Gastroesophageal sphincter (tissue), 4 donors: ENCODE measurements around the gene HRH1. TPM values are rescaled to one million over a fixed set of nuclear protein-coding genes. Genes with fewer than 3 reads are reported as not detected.

Source experiments
- ATAC-seq: fragments of 150-250 bp; one replicate; pipeline ENCODE4 v1.9.1; 2016; ENCODE audit warnings: mild to moderate bottlenecking, moderate library complexity
- H3K27ac ChIP-seq, 4 donors: fragments of 200-600 bp; sonication (generic) in 3 of 4; 1 replicate in 3 of 4; 2 replicates in 1 of 4; pipeline ENCODE4 v1.5.1; 2016 to 2019
- H3K27me3 ChIP-seq: fragments of 200-600 bp; sonication (generic); one replicate; pipeline ENCODE4 v1.5.1; 2019
- H3K36me3 ChIP-seq, 2 donors: fragments of 200-600 bp; sonication (generic); one replicate each; pipeline ENCODE4 v1.5.1; 2019; ENCODE audit warnings: control low read depth in 1 of 2
- H3K4me1 ChIP-seq, 3 donors: fragments of 200-600 bp; sonication (generic); 1 replicate in 2 of 3; 2 replicates in 1 of 3; pipeline ENCODE4 v1.5.1; 2016 to 2019; ENCODE audit warnings: control low read depth in 2 of 3
- H3K4me3 ChIP-seq, 2 donors: fragments of 200-600 bp; sonication (generic); one replicate each; pipeline ENCODE4 v1.5.1; 2019; ENCODE audit warnings: mild to moderate bottlenecking in 1 of 2, moderate library complexity in 1 of 2
- H3K9me3 ChIP-seq, 3 donors: fragments of 200-600 bp; sonication (generic); one replicate each; pipeline ENCODE4 v1.5.1; 2017 to 2019; ENCODE audit warnings: control low read depth in 2 of 3
- EP300 ChIP-seq: sonication (generic); formaldehyde crosslinking; IDR thresholded peaks from one replicate; pipeline ENCODE4 v1.6.1; 2017; ENCODE audit warnings: antibody characterized with exemption, mild to moderate bottlenecking
- POLR2A ChIP-seq, 2 donors: fragments of 450-650 bp; IDR thresholded peaks; one replicate each; pipeline ENCODE4 v1.6.1; 2017; ENCODE audit warnings: antibody characterized with exemption in 2 of 2, mild to moderate bottlenecking in 2 of 2, moderate library complexity in 1 of 2
- POLR2AphosphoS5 ChIP-seq: sonication (generic); formaldehyde crosslinking; IDR thresholded peaks from one replicate; pipeline ENCODE4 v1.6.1; 2017; ENCODE audit warnings: antibody characterized with exemption
- WGBS, 2 donors: methylation state at CpG; one replicate each; pipeline ENCODE4 v1.1.5; 2018; ENCODE audit warnings: low coverage in 1 of 2; 5-methylcytosine and 5-hydroxymethylcytosine counted together
- total RNA-seq, 4 donors: library from RNA; depleted of rRNA; stranded (reverse); fragments of >200 nt; gene quantifications; one replicate each; pipeline ENCODE4 v1.1.0, GENCODE V29; 2016
- TF ChIP-seq, protein P1 (sequence below), 4 experiments: fragments of 200-600 bp in 2 of 4; fragments of 450-650 bp in 2 of 4; sonication (generic) in 1 of 4; IDR thresholded peaks; one replicate each; pipeline ENCODE4 v1.5.1; 2017 to 2019; ENCODE audit warnings: antibody characterized with exemption in 4 of 4, mild to moderate bottlenecking in 2 of 4, moderate library complexity in 2 of 4

The HRH1 gene
- total RNA-seq, 4 donors from 2014 or later, result 1.6 to 14.4 (median 7.8) TPM

DNA sequence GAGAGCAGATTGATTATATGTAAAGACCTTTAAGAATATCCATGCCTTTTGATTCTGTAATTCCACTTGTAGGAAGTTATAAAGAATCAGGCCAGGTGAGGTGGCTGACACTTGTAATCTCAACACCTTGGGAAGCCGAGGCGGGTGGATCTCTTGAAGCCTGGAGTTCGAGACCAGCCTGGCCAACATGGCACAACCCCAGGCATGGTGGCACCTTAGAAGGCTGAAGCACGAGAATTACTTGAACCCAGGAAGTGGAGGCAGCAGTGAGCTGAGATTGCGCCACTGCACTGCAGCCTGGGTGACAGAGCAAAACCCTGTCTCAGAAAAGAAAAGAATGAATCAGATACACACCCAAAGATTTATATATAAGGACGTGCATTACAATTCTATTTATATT lies 33.9 kb downstream of the HRH1 start:
- H3K36me3 ChIP-seq, result no peaks in the 10 kb centered on the region
- H3K27me3 ChIP-seq, result no peaks in the 10 kb centered on the region
- H3K4me1 ChIP-seq, result peaks cover 0 to 32% (median 21%) of the 10 kb centered on the region in 3 donors
- WGBS, 2 donors, result 86 to 93% methylated on average over 4 to 6 of the region's 6 CpGs
- no peak for ATAC-seq
- H3K27ac ChIP-seq, result no peak overlapping the region
- no peak overlapping the region for H3K4me3 ChIP-seq
- no peaks in the 10 kb centered on the region for H3K9me3 ChIP-seq
- TF ChIP-seq POLR2A (IDR thresholded peaks at IDR 0.05) (no peak), EP300 (no peak), POLR2AphosphoS5 (no peak)
- TF ChIP-seq, protein P1, sequence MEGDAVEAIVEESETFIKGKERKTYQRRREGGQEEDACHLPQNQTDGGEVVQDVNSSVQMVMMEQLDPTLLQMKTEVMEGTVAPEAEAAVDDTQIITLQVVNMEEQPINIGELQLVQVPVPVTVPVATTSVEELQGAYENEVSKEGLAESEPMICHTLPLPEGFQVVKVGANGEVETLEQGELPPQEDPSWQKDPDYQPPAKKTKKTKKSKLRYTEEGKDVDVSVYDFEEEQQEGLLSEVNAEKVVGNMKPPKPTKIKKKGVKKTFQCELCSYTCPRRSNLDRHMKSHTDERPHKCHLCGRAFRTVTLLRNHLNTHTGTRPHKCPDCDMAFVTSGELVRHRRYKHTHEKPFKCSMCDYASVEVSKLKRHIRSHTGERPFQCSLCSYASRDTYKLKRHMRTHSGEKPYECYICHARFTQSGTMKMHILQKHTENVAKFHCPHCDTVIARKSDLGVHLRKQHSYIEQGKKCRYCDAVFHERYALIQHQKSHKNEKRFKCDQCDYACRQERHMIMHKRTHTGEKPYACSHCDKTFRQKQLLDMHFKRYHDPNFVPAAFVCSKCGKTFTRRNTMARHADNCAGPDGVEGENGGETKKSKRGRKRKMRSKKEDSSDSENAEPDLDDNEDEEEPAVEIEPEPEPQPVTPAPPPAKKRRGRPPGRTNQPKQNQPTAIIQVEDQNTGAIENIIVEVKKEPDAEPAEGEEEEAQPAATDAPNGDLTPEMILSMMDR (IDR thresholded peaks at IDR 0.05), result no peak

GRCh38 chr3:11195201-11195600 lies 40.9 kb downstream of the HRH1 start:
- TF ChIP-seq EP300 (no peak), POLR2A (IDR thresholded peaks at IDR 0.05) (no peak), POLR2AphosphoS5 (no peak)
- TF ChIP-seq, protein P1 (IDR thresholded peaks at IDR 0.05), result no peak
- no peak overlapping the region for H3K4me3 ChIP-seq
- no peaks in the 10 kb centered on the region for H3K36me3 ChIP-seq
- peak overlapping the region in 3 of 4 donors; percentile 3 to 59 (median 46) for H3K27ac ChIP-seq
- H3K27me3 ChIP-seq, result no peaks in the 10 kb centered on the region
- ATAC-seq, result no peak
- peaks cover 0 to 34% (median 18%) of the 10 kb centered on the region in 3 donors for H3K4me1 ChIP-seq
- 17 to 29% methylated on average over 1 to 5 of the region's 5 CpGs for WGBS, 2 donors
- no peaks in the 10 kb centered on the region for H3K9me3 ChIP-seq

GRCh38 chr3:11195721-11196332 lies 41.5 kb downstream of the HRH1 start:
- peaks cover 0 to 34% (median 18%) of the 10 kb centered on the region in 3 donors for H3K4me1 ChIP-seq
- no peaks in the 10 kb centered on the region for H3K9me3 ChIP-seq
- WGBS, 2 donors, result 18 to 49% methylated on average over 4 to 10 of the region's 10 CpGs
- H3K36me3 ChIP-seq, result no peaks in the 10 kb centered on the region
- no peak overlapping the region for H3K4me3 ChIP-seq
- H3K27ac ChIP-seq, result peak overlapping the region in 3 of 4 donors; percentile 3 to 59 (median 46)
- peak; percentile 29 for ATAC-seq
- TF ChIP-seq POLR2AphosphoS5 (no peak), POLR2A (IDR thresholded peaks at IDR 0.05) (no peak), EP300 (no peak)
- TF ChIP-seq, protein P1 (IDR thresholded peaks at IDR 0.05), result no peak
- H3K27me3 ChIP-seq, result no peaks in the 10 kb centered on the region

DNA sequence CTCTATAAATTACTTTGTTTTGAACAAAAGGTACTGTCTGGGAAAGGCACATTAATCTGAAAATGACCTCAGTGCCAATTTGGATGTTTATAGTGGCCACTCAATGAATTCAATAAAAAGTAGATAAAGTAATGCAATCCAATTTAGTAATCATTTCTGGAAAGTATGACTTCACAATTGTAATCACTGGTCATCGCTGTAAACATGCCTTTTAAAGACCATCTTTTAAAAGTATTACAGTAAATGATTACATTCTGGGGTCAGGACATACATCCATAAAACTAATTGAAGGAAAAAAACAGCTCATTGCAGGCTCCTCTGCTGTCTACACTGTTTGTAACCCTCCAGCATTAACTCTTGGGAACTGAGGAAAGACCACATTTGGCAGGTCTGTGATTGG lies 43.2 kb downstream of the HRH1 start:
- H3K4me3 ChIP-seq, result no peak overlapping the region
- H3K27me3 ChIP-seq, result no peaks in the 10 kb centered on the region
- no peaks in the 10 kb centered on the region for H3K9me3 ChIP-seq
- no peak for ATAC-seq
- WGBS, 2 donors, result 9 to 33% methylated on average over 1 of the region's 1 CpG
- H3K4me1 ChIP-seq, result peaks cover 0 to 38% (median 18%) of the 10 kb centered on the region in 3 donors
- no peaks in the 10 kb centered on the region for H3K36me3 ChIP-seq
- TF ChIP-seq EP300, result no peak
- TF ChIP-seq POLR2AphosphoS5, result peak; percentile 40
- peak overlapping the region in 1 of 4 donors; percentile 1 for H3K27ac ChIP-seq

GRCh38 chr3:11198070-11198469 lies 43.8 kb downstream of the HRH1 start:
- H3K9me3 ChIP-seq, result no peaks in the 10 kb centered on the region
- H3K4me3 ChIP-seq, result no peak overlapping the region
- no peaks in the 10 kb centered on the region for H3K36me3 ChIP-seq
- WGBS, 2 donors, result 66 to 100% methylated on average over 1 to 8 of the region's 8 CpGs
- peak overlapping the region in 1 of 4 donors; percentile 1 for H3K27ac ChIP-seq
- no peaks in the 10 kb centered on the region for H3K27me3 ChIP-seq
- no peak for TF ChIP-seq EP300
- TF ChIP-seq POLR2A (IDR thresholded peaks at IDR 0.05), result no peak
- TF ChIP-seq, protein P1 (IDR thresholded peaks at IDR 0.05), result no peak
- H3K4me1 ChIP-seq, result peaks cover 0 to 38% (median 18%) of the 10 kb centered on the region in 3 donors
- ATAC-seq, result no peak
